ENCODE data around the gene LCT. TPM values are rescaled to one million over a fixed set of nuclear protein-coding genes. Genes with fewer than 3 reads are reported as not detected.

LCT gene
- total RNA-seq, 1 donor from 2014 or later, result not detected

- H3K4me3 ChIP-seq, result no peak overlapping the region
- no peak for DNase-seq
- H3K27me3 ChIP-seq (ENCODE audit: low read depth), result no peaks in the 10 kb centered on the region
- no peaks in the 10 kb centered on the region for H3K9me3 ChIP-seq (replicated peaks)
- TF ChIP-seq, protein P1, sequence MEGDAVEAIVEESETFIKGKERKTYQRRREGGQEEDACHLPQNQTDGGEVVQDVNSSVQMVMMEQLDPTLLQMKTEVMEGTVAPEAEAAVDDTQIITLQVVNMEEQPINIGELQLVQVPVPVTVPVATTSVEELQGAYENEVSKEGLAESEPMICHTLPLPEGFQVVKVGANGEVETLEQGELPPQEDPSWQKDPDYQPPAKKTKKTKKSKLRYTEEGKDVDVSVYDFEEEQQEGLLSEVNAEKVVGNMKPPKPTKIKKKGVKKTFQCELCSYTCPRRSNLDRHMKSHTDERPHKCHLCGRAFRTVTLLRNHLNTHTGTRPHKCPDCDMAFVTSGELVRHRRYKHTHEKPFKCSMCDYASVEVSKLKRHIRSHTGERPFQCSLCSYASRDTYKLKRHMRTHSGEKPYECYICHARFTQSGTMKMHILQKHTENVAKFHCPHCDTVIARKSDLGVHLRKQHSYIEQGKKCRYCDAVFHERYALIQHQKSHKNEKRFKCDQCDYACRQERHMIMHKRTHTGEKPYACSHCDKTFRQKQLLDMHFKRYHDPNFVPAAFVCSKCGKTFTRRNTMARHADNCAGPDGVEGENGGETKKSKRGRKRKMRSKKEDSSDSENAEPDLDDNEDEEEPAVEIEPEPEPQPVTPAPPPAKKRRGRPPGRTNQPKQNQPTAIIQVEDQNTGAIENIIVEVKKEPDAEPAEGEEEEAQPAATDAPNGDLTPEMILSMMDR (IDR thresholded peaks at IDR 0.05; ENCODE audit: borderline replicate concordance), result no peak
- peaks cover 49% of the 10 kb centered on the region for H3K36me3 ChIP-seq
- peaks cover 12% of the 10 kb centered on the region for H3K4me1 ChIP-seq
- intact Hi-C loops (cut with micrococcal nuclease), result no loop called here
- no peak overlapping the region for H3K27ac ChIP-seq (replicated peaks)
Measured at GRCh38 chr2:135845257-135845656, 8.3 kb upstream of the LCT start.

DNA sequence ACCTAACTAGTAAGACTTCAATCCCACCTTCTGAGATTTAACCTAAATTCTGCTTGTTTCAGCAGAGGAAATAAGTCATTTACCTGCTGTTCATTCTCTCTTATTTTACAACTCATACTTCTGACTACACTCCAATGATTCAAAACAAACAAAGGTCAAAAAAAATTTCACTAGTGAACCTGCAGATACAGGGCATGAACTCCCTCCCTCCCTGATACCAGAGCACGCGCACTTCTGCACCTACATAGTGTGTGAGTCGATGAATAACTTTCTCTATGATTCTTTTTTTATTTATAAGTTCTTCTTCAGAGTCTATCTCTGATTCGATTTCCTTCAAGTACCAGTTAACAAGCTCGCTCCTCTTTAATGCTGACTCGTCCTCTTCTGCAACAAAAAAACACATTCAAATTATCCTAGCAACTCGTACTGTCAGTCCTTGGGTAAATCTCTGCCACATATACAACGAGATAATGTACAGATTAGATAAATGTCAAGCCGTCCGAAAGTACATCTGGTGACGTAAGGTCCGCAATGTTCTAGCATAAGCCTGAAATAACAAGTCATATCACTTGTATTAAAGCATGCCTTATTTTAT lies 7.4 kb upstream of the LCT start:
- no peak overlapping the region for H3K27ac ChIP-seq (replicated peaks)
- no peak for DNase-seq
- no peak overlapping the region for H3K4me3 ChIP-seq
- no peaks in the 10 kb centered on the region for H3K9me3 ChIP-seq (replicated peaks)
- intact Hi-C loops (cut with micrococcal nuclease), result no loop called here
- H3K4me1 ChIP-seq, result peaks cover 21% of the 10 kb centered on the region
- TF ChIP-seq, protein P1 (IDR thresholded peaks at IDR 0.05; ENCODE audit: borderline replicate concordance), result no peak
- no peaks in the 10 kb centered on the region for H3K27me3 ChIP-seq (ENCODE audit: low read depth)
- peaks cover 49% of the 10 kb centered on the region for H3K36me3 ChIP-seq

- DNase-seq, result no peak
- intact Hi-C loops (cut with micrococcal nuclease), result no loop called here
Measured at GRCh38 chr2:135843671-135844070, 6.7 kb upstream of the LCT start.

DNA sequence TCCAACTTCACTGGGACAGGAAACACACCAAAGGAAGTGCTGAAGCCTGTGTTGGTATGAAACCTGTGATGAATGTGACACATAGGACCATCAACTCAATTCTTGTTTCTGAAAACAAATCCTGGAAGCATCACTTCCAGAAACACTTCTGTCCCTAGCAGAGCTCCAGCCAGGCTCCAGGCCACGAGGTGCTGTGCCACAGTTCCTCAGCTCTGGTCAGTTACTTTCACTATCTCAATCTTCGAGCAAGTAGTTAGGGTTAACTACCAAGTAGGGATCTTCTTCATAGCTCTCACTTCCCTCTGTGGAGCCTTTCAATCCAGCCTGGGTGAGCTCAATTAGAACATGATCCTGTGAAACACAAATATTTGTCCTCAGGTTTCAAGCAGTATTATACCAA lies 3.6 kb upstream of the LCT start:
- no peaks in the 10 kb centered on the region for H3K9me3 ChIP-seq (replicated peaks)
- peak overlapping the region; percentile 50 for H3K27ac ChIP-seq (replicated peaks)
- DNase-seq, result no peak
- no peak overlapping the region for H3K4me3 ChIP-seq
- H3K4me1 ChIP-seq, result peaks cover 25% of the 10 kb centered on the region
- TF ChIP-seq, protein P1 (IDR thresholded peaks at IDR 0.05; ENCODE audit: borderline replicate concordance), result no peak
- H3K36me3 ChIP-seq, result peaks cover 18% of the 10 kb centered on the region
- H3K27me3 ChIP-seq (ENCODE audit: low read depth), result no peaks in the 10 kb centered on the region
- intact Hi-C loops (cut with micrococcal nuclease), result no loop called here

More at GRCh38 chr2:135843671-135844070, 6.7 kb upstream of the LCT start:
- Histone ChIP-seq H3K27me3 (ENCODE audit: low read depth) (no peaks in the 10 kb centered on the region), H3K4me1 (peaks cover 25% of the 10 kb centered on the region), H3K27ac (replicated peaks) (no peak overlapping the region), H3K4me3 (no peak overlapping the region), H3K36me3 (peaks cover 44% of the 10 kb centered on the region), H3K9me3 (replicated peaks) (no peaks in the 10 kb centered on the region)
- TF ChIP-seq, protein P1 (IDR thresholded peaks at IDR 0.05; ENCODE audit: borderline replicate concordance), result no peak

DNA sequence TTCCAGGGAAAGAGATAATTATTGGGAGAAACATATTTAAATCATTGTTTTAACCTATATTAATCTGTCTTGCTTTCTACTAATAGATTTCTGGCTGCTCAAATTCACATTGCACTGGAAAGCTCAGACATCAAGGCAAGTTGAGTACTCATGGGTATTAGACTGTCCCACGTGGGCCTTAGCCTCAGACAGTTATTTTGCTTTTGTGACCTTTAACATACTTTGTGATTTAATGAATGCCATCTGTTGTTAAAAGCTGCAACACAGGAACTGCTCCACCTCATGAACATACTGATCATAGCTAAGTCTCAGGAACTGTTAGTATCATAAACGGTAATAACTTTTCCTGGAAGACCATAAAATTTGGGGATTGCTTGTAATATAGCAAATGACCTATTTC lies 2.7 kb upstream of the LCT start:
- intact Hi-C loops (cut with micrococcal nuclease), result no loop called here
- Histone ChIP-seq H3K27me3 (ENCODE audit: low read depth) (no peaks in the 10 kb centered on the region), H3K36me3 (peaks cover 10% of the 10 kb centered on the region), H3K27ac (replicated peaks) (peak overlapping the region; percentile 50), H3K4me3 (no peak overlapping the region), H3K4me1 (peaks cover 25% of the 10 kb centered on the region), H3K9me3 (replicated peaks) (no peaks in the 10 kb centered on the region)
- DNase-seq, result no peak
- TF ChIP-seq, protein P1 (IDR thresholded peaks at IDR 0.05; ENCODE audit: borderline replicate concordance), result no peak

Measured in left ventricle myocardium inferior (tissue), 1 donor.